Activated effector memory CD4-positive, alpha-beta T cell treated with anti-CD3 and anti-CD28 coated beads, Interleukin-2, amount 50 U/mL, for 16 hours (primary cell): ENCODE data around the gene ANP32A.

Experiments used
- DNase-seq: peaks from one replicate; pipeline ENCODE4 v3.0.0-alpha.2; 2020

The ANP32A gene

DNA sequence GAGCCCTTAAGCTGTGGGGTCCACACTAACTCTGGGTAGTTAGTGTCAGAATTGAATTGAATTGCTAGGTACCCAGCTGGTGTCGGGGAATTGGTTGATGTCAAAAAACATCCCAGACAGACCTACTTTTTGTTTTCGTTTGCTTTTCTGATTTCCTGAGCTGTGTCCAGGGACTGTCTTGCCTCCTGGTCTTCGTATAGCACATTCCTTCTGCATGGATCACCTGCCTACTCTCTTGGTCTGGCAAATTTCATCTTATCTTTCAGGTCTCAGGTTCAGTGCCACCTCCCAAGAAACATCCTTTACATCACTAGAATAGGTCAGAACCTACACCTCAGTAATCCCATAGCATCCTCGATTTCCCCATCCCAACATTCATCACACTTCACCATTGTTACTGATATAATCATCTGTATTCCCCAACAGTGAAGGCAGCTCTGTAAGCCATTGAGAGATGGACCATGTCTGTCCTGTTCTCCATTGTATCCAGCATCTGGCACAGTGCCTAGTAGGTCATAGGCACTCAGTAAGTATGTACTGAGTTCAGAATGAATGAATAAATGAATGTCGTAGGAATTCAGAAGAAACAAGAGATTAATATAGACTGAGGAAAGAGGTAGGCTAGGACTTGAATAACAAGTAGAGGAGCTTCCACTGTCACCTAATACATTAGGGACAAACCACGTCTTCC lies 81.2 kb downstream of the ANP32A start:
- no peak for DNase-seq

DNA sequence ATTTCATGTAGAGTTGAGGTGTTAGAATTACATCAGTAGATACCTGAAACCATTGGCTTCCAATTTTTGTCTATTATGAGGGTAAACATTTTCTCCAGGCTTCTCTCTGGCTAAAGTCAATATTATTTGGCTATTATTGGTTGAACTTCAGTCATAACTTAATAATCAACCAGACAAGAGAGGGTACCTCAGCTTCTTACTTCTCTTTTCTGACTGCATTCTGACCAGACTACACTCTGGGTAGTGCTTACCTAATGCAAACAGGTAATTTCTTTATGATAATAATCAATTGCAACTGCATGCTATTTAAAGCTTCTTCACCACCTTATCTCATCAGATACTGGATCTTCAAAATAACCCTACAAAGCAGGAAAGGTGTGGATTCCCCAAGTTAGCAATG lies 85.1 kb downstream of the ANP32A start:
- DNase-seq = no peak

DNA sequence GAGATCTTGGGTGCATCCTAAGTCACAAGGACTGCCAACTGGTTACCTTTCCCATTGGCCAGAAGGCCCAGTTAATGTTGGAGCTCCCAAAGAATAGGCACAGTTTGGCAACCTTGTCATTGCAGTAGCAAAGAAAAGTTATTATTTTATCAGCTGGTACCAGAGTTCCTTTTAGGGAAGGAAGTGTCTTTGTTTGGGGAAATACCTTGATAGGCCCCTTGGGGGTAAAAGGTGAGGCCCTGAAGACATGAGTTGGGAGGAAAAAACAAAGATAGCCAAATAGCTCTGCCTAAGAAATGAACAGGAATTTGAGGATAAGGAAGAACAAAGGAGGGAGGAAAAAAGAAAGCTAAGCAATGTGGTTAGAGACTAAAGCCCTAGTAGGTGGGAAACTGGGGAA lies 85.8 kb downstream of the ANP32A start:
- DNase-seq = no peak

DNA sequence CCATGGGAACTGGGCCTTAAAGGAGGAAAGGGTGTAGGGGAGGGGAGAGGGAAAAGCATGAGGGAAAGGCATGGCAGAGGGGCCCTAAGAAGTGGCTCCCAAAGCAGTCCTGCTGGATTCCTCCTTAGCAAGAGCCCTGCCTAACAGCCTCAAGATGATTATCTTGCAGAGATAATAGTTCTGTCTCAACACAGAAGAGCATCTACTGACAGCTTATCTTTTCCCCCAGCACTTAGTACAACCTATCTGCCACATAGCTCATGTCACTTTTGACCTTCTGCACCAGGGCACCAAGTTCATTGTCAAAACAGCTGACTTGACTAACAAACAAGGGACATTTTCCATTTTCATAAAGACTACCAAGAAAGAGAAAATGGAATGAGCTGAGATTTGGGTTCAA lies 86.3 kb downstream of the ANP32A start:
- DNase-seq = no peak

DNA sequence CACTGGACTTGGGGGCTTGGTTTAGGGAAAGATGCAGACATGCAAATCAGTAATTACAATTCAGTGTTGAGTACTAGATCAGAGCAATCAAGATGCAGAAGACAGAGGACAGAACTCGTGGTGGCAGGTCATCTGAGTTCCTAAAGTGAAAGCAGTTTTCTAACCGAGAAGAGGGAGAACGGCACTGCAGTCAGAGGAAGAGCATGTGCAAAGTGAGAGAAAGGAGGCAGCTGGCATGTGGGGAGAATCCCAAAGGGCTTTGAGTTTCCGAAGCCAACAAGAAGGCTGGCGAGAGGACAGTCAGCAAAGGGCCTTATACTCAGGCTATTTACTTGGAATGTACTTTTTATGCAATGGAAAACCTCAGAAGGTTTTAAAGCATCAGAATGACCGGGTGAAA lies 87.0 kb downstream of the ANP32A start:
- no peak for DNase-seq

DNA sequence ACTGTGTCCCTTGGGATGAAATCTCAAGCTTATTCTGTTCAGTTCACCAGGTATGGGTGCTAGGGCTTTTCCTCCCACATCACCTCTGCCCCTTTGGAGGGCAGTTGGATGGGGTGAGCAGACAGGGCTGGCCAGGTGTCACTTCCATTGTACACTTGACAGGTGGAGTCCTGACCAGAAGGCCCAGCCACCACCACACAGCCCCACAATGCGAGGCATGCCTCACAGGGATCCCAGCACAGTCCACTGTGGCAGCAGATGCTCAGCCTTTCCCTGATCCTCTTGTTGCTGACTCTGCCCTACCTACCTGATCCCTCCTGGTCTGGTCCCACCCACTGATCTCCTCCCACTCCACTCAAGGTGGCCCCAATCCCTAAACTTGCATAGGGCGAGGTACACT lies 88.2 kb downstream of the ANP32A start:
- DNase-seq = no peak

DNA sequence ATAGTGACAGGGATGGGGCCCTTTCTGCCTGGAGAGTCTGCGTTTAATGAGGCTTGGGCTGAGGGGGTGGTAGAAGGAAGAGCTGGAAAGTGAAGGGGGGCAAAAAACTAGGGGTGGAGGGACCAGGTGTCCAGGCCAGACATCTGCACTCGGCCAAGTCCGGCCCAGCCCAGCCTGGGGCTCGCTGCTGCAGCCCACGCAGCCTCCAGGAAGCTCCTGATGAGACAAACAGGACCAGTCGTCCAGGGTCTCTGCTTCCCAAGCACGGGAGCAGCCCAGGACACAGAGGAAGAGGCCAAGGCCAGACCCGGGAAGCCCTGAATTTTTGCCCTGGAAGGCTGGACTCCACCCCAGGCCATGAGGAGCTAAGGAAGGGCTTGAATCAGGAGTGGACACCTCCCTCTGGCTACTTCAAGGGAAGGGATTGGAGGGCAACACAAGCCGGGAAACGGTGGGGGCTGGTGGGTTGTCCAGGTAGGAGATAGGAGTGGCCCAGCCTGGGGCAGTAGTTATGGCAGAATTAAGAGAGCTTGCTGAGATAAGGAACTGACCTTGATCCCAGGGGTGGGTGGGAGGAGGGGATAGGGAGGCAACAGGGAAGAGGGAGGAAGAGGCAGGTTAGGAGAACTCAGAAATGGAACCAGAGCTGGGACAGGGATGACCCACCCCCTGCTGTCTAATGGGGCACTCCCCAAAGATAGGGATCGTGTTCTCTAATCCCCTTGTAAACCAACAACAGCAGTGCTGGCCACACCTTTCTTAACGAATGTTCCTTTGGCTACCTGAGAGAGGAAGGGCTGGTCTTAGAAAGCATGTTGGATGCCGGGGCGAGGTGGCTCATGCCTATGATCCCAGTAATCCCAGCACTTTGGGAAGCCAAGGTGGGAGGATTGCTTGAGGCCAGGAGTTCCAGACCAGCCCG lies 89.5 kb downstream of the ANP32A start:
- DNase-seq = no peak

DNA sequence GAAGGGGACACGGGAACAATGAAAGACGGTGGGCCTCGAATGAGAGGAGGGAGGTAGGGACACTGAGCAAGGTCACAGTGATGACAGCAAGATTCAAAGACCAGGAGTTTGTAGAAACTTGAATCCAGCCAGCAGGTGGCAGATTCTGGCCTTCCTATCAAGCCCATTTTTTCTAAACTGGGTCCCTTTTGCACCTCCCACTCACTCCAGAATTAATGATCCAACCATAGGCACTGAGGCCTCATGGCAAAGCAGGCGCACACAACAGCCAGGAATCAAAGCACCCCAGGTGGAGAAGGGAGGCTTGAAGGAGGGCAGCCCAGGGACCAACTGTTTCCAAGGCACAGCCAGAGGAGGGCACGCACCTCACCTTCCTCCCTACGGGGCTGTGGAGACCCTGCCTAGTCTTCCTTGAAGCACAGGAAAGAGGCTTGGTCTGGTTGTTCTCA lies 90.2 kb downstream of the ANP32A start:
- no peak for DNase-seq

DNA sequence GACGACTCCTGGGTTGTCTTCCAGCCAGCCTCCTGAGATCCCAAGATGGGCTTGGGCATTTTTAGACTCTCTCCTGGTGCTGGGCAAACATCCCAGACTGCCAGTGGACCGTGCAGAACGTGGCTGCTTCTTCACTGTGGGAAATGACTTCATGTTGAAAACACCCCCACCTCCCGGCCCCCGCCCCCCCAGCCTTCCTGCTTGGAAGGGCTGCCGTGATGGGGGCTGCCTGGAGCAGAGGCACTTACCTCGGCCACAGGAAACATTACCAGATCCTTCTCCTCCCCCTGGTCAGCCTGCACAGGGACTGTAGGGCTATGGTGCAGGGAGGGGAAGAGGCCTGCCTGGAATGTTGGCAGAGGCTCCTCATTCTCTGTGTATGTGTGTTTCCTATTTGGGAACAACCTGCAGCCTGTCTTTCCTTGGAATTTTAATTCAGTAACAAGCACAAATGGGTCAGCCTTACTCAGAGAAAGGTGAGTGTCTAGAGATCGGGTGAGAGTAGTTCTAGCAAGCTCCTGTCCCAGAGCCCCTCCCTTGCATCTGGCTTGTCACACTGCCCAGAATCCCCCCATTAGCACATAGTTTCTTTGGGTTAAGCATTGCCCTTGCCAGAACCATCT lies 90.8 kb downstream of the ANP32A start:
- DNase-seq = no peak
